SU-DHL-6 (cell line): Measurements from ENCODE around the gene CYB5R4.

Experiments used
- H2AFZ ChIP-seq: fragments of 200-600 bp; sonication (generic); 2 replicates; pipeline ENCODE4 v1.6.1; 2014; ENCODE audit warnings: low read depth, mild to moderate bottlenecking, moderate library complexity, mixed read lengths, antibody characterized with exemption, low read length; ENCODE audit not compliant: severe bottlenecking
- H3F3A ChIP-seq: fragments of 200-600 bp; shearing (Covaris generic); 2 replicates; pipeline ENCODE4 v1.6.0; 2016; ENCODE audit warnings: antibody characterized with exemption, mild to moderate bottlenecking; ENCODE audit not compliant: insufficient read depth
- H3K27ac ChIP-seq: fragments of 200-600 bp; sonication (generic); 2 replicates; pipeline ENCODE4 v1.5.1; 2016; ENCODE audit warnings: low read depth, mild to moderate bottlenecking, low read length, moderate library complexity, mixed read lengths
- H3K27me3 ChIP-seq: fragments of 200-600 bp; sonication (generic), shearing (Covaris generic); 2 replicates; pipeline ENCODE4 v1.6.0; 2014; ENCODE audit warnings: mild to moderate bottlenecking, low read length
- H3K36me3 ChIP-seq: fragments of 200-600 bp; sonication (generic); 2 replicates; pipeline ENCODE4 v1.6.1; 2014; ENCODE audit warnings: mild to moderate bottlenecking, low read length, mixed read lengths
- H3K4me2 ChIP-seq: fragments of 300-600, 200-600 bp; shearing (Covaris generic), sonication (generic); 2 replicates; pipeline ENCODE4 v1.6.0; 2014; ENCODE audit warnings: low read length, low read depth, mild to moderate bottlenecking; ENCODE audit not compliant: poor library complexity, severe bottlenecking
- H3K4me3 ChIP-seq: fragments of 200-600 bp; sonication (generic); 2 replicates; pipeline ENCODE4 v1.5.1; 2014; ENCODE audit warnings: antibody characterized with exemption, low read length, mild to moderate bottlenecking, mixed read lengths; ENCODE audit not compliant: insufficient read depth, poor library complexity, severe bottlenecking
- H3K79me2 ChIP-seq: fragments of 200-600 bp; sonication (generic); 2 replicates; pipeline ENCODE4 v1.6.1; 2014; ENCODE audit warnings: mild to moderate bottlenecking, low read length, moderate library complexity; ENCODE audit not compliant: insufficient read depth
- H3K9ac ChIP-seq: fragments of 200-600 bp; sonication (generic); 2 replicates; pipeline ENCODE4 v1.7.0; 2014; ENCODE audit warnings: mild to moderate bottlenecking, low read length
- H3K9me2 ChIP-seq: fragments of 200-600 bp; sonication (generic); replicated peaks from 2 replicates; pipeline ENCODE4 v1.6.1; 2014; ENCODE audit warnings: low read length; ENCODE audit not compliant: insufficient read depth
- H3K9me3 ChIP-seq: fragments of 200-600 bp; sonication (generic); 2 replicates; pipeline ENCODE4 v1.6.1; 2014; ENCODE audit warnings: low read length, mixed read lengths; ENCODE audit not compliant: insufficient read depth
- H4K20me1 ChIP-seq: fragments of 200-600 bp; sonication (generic); 2 replicates; pipeline ENCODE4 v1.6.1; 2014; ENCODE audit warnings: low read depth, mild to moderate bottlenecking, antibody characterized with exemption, low read length, moderate library complexity, mixed read lengths
- CTCF ChIP-seq: fragments of 200-600 bp; sonication (generic); IDR thresholded peaks from one replicate; pipeline ENCODE4 v1.5.1; 2017; ENCODE audit warnings: antibody characterized with exemption, mild to moderate bottlenecking, low read length, moderate library complexity; ENCODE audit not compliant: insufficient read depth, poor library complexity, severe bottlenecking
- EZH2phosphoT487 ChIP-seq: fragments of 200-600 bp; sonication (generic), shearing (Covaris generic); conservative IDR thresholded peaks from 2 replicates; pipeline ENCODE4 v1.6.1; 2018; ENCODE audit warnings: mild to moderate bottlenecking, antibody characterized with exemption, low read length, moderate library complexity, mixed read lengths

Gene CYB5R4

GRCh38 chr6:83889621-83890020 is 30.1 kb downstream of the CYB5R4 start:
- Histone ChIP-seq H3K79me2 (peaks cover 81% of the 10 kb centered on the region), H3K9me3 (no peaks in the 10 kb centered on the region)
- TF ChIP-seq CTCF (no peak), EZH2phosphoT487 (no peak)

DNA sequence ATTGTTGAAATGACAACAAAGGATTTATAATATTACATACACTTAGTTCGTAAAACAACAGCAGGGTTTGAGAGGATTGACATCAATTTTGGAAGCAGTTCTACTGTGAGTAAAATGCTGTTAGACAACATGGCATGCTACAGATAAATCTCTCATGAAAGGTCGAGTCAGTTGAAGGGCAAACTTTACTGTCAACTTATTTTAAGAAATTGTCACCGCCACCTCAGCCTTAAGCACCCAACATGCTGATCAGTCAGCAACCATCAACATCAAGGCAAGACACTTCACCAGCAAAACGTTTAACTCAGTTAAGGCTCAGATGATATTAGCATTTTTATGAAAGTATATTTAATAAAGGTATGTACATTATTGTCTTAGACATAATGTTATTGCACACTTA is 31.0 kb downstream of the CYB5R4 start:
- Histone ChIP-seq H3K4me3 (no peak overlapping the region), H3K9me2 (no peaks in the 10 kb centered on the region), H2AFZ (no peak overlapping the region), H3K9me3 (no peaks in the 10 kb centered on the region), H3K27me3 (no peaks in the 10 kb centered on the region), H3K4me2 (no peak overlapping the region), H3K36me3 (0 out of 2 replicates have a peak, but pooled peaks cover 5% of the 10 kb centered on the region), H3K79me2 (peaks cover 79% of the 10 kb centered on the region), H3K9ac (no peak overlapping the region), H4K20me1 (peaks cover 13% of the 10 kb centered on the region), H3K27ac (no peak overlapping the region), H3F3A (no peaks in the 10 kb centered on the region)
- TF ChIP-seq EZH2phosphoT487, result no peak
- TF ChIP-seq CTCF, result no peak

More at GRCh38 chr6:83889621-83890020, 30.1 kb downstream of the CYB5R4 start:
- Histone ChIP-seq H3K9me2 (no peaks in the 10 kb centered on the region), H3K9ac (no peak overlapping the region), H2AFZ (no peak overlapping the region), H3K4me2 (no peak overlapping the region), H3K36me3 (0 out of 2 replicates have a peak, but pooled peaks cover 5% of the 10 kb centered on the region), H3K4me3 (no peak overlapping the region), H3F3A (no peaks in the 10 kb centered on the region), H3K27ac (no peak overlapping the region), H4K20me1 (peaks cover 21% of the 10 kb centered on the region), H3K27me3 (no peaks in the 10 kb centered on the region)

DNA sequence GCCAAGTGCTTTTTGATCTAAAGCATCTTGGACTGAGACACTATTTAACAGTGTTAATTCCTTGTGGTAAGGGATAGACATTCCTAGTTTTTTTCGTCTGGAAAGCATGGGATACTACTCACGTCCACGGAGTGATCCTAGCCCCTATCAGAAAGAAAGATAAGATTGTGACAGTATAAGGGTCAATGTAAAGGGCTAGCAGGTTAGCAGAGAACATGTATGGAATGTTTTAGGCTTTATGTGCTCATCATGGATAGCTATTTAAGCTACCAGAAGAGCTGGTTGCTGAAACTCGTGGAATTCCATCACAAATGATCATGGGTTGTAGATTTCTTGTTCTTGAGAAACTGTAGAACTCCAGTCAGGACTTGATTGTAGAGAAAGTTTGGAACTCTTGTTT is 32.1 kb downstream of the CYB5R4 start:
- peaks cover 79% of the 10 kb centered on the region for H3K79me2 ChIP-seq
- H4K20me1 ChIP-seq, result peaks cover 11% of the 10 kb centered on the region; the same call in 1 of the 2 replicates
- H3F3A ChIP-seq, result no peaks in the 10 kb centered on the region
- no peak overlapping the region for H2AFZ ChIP-seq
- H3K4me2 ChIP-seq, result no peak overlapping the region
- no peak overlapping the region for H3K9ac ChIP-seq
- H3K27me3 ChIP-seq, result no peaks in the 10 kb centered on the region
- no peak overlapping the region for H3K4me3 ChIP-seq
- TF ChIP-seq CTCF, result no peak
- H3K9me2 ChIP-seq, result no peaks in the 10 kb centered on the region
- H3K27ac ChIP-seq, result no peak overlapping the region
- 0 out of 2 replicates have a peak, but pooled peaks cover 6% of the 10 kb centered on the region for H3K9me3 ChIP-seq
- H3K36me3 ChIP-seq, result peaks cover 11% of the 10 kb centered on the region
